HG02610 (cell line): ENCODE results near the gene MEAK7.

Source experiments
- ATAC-seq: cut with Tn5 transposase; IDR thresholded peaks from one replicate; pipeline ENCODE4 v1.9.1; 2021; ENCODE audit warnings: mild to moderate bottlenecking, moderate library complexity; ENCODE audit not compliant: unreplicated experiment

MEAK7 gene

GRCh38 chr16:84496991-84497390 lies 7.5 kb downstream of the MEAK7 start:
- ATAC-seq, result no peak

GRCh38 chr16:84495506-84495905 lies 9.0 kb downstream of the MEAK7 start:
- ATAC-seq, result no peak

- ATAC-seq, result no peak
These were observed 15.3 kb downstream of the MEAK7 start for GRCh38 chr16:84489131-84489530.

- no peak for ATAC-seq
These were observed 17.1 kb downstream of the MEAK7 start for GRCh38 chr16:84487358-84487757.

- no peak for ATAC-seq
These were observed 17.8 kb downstream of the MEAK7 start for GRCh38 chr16:84486551-84487235.

- ATAC-seq, result no peak
These were observed 18.3 kb downstream of the MEAK7 start for GRCh38 chr16:84486126-84486525.

- no peak for ATAC-seq
These were observed 19.0 kb downstream of the MEAK7 start for GRCh38 chr16:84485255-84486010.

GRCh38 chr16:84484579-84485254 lies 19.7 kb downstream of the MEAK7 start:
- no peak for ATAC-seq

- ATAC-seq, result no peak
These were observed 20.4 kb downstream of the MEAK7 start for GRCh38 chr16:84483882-84484565.

GRCh38 chr16:84482951-84483881 lies 21.2 kb downstream of the MEAK7 start:
- ATAC-seq, result no peak

- ATAC-seq, result no peak
These were observed 22.2 kb downstream of the MEAK7 start for GRCh38 chr16:84482001-84482891.

- no peak for ATAC-seq
These were observed 23.3 kb downstream of the MEAK7 start for GRCh38 chr16:84481051-84481735.

- ATAC-seq, result no peak
These were observed 24.6 kb downstream of the MEAK7 start for GRCh38 chr16:84479716-84480450.

- no peak for ATAC-seq
These were observed 26.1 kb downstream of the MEAK7 start for GRCh38 chr16:84478172-84478947.

GRCh38 chr16:84477661-84478060 lies 26.8 kb downstream of the MEAK7 start:
- no peak for ATAC-seq

- ATAC-seq, result no peak
These were observed 28.1 kb downstream of the MEAK7 start for GRCh38 chr16:84476401-84476800.

GRCh38 chr16:84475643-84476240 lies 28.7 kb downstream of the MEAK7 start:
- ATAC-seq, result no peak
